ENCODE results near the gene GALR3.

GALR3 gene

GRCh38 chr22:37803639-37804351, 19.4 kb upstream of the GALR3 start:
- no peak for DNase-seq (ENCODE audit: low read depth)

DNA sequence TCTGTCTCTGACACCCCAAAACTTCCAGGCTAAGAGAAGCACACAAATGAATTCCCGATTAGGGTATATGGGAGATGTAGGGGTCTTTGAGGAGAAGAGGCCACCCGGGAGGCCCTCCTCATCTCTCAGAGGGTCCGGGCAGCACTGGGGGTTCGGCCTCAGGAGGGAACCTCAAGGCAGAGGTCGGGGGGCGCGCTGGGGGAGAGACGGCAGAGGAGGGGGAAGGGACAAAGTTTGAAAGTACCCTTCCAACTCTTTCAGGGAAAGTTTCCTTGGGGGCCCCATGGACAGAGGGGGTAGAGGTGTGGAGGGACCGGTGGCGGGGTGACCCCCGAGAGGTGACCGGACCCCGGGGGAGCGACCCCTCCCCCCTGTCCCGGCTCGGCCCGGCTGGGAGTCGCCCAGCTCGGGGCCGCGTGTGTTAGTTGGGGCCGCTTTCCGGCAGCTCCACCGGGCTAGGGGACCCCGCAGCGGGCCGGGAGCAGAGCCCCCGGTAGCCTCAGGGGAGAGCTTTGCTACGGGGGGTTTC, 18.8 kb upstream of the GALR3 start:
- DNase-seq (ENCODE audit: low read depth), result no peak

DNA sequence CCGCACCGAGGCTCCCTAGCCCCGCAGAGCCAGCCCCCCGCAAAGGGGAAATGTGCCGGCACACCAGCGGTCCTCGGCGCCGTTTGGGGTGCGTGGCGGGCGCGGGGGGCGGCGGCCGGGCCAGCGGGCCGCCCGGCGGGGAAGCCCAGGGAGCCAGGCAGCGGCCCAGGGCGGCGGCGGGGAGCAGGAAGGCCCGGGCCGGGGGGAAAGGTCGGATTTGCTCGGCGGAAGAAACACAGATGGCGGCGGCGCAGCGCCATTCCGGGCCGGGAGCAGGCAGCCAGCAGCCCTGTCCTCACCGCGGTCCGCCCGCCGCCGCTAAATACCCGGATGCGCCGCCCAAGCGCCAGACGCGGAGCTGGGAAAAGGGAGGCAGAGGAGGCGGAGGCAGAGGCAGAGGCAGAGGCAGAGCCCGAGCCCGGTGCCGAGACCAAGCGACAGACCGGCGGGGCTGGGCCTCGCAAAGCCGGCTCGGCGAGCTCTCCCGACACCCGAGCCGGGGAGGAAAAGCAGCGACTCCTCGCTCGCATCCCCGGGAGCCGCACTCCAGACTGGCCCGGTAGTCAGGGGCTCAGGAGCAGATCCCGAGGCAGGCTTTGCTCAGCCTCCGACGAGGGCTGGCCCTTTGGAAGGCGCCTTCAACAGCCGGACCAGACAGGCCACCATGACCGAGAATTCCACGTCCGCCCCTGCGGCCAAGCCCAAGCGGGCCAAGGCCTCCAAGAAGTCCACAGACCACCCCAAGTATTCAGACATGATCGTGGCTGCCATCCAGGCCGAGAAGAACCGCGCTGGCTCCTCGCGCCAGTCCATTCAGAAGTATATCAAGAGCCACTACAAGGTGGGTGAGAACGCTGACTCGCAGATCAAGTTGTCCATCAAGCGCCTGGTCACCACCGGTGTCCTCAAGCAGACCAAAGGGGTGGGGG, 18.0 kb upstream of the GALR3 start:
- DNase-seq (ENCODE audit: low read depth), result no peak

- DNase-seq (ENCODE audit: low read depth), result no peak
These were observed 17.3 kb upstream of the GALR3 start for GRCh38 chr22:37805810-37806277.

GRCh38 chr22:37806409-37807333, 16.5 kb upstream of the GALR3 start:
- DNase-seq (ENCODE audit: low read depth), result no peak

DNA sequence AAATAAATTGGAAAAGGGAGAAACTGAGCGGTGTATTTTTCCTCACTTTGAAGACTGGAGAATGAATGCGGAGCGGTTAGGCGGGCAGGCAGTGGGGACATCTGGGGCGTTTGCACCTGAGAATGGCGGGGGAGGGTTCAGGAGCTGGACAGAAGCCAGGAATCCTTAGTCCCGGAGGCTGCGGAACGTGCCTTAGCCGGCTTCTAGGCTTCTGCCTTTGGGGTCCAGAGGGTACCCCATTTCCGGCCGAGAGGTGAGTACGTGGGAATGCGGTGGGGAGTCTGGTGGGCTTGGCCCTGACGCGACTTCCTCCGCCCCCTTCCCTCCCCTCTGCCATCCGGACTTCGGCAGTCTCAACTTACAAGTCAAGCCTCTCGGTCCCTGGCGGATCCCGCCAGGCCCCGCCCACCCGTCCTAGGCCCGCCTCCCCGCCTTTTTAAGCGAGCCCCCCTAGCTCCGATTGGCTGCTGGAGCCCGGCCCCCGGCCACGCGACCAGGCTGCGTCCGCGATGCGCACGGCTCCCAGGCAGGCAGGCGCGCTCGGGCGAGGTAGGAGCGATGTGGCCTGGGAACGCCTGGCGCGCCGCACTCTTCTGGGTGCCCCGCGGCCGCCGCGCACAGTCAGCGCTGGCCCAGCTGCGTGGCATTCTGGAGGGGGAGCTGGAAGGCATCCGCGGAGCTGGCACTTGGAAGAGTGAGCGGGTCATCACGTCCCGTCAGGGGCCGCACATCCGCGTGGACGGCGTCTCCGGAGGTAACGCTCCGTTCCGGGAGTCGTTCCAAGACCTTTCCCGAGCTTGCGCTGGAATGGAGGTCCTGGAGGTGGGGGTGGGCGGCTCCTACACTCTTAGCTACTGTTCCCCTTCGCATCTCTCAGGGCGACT, 15.5 kb upstream of the GALR3 start, which contains the start of gene GCAT:
Gene GCAT, plus strand, starts transcription at position 525 of the 884 bp plus-strand sequence. Its CDS starts 34 bp downstream, at position 559.
- DNase-seq (ENCODE audit: low read depth), result no peak

DNA sequence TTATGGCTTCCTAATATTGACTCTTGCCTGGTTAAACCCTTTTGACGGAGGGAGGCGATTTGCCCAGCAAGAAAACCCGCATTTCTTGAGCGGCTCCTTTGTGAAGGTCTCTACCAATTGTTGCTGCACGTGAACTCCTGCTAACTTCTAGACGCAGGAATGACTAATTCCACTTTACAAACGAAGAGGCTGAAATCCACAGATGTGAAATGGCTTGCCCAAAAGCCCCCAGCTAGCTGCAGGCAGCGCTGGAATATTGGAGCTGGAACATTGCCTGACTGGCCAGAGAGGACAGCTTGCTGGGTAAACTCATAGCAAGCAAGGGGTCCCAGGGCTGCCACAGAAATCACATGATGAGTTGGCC, 14.9 kb upstream of the GALR3 start:
- DNase-seq (ENCODE audit: low read depth), result no peak

GRCh38 chr22:37809672-37810333, 13.4 kb upstream of the GALR3 start:
- no peak for DNase-seq (ENCODE audit: low read depth)

GRCh38 chr22:37811867-37812266, 11.3 kb upstream of the GALR3 start:
- DNase-seq (ENCODE audit: low read depth), result no peak

DNA sequence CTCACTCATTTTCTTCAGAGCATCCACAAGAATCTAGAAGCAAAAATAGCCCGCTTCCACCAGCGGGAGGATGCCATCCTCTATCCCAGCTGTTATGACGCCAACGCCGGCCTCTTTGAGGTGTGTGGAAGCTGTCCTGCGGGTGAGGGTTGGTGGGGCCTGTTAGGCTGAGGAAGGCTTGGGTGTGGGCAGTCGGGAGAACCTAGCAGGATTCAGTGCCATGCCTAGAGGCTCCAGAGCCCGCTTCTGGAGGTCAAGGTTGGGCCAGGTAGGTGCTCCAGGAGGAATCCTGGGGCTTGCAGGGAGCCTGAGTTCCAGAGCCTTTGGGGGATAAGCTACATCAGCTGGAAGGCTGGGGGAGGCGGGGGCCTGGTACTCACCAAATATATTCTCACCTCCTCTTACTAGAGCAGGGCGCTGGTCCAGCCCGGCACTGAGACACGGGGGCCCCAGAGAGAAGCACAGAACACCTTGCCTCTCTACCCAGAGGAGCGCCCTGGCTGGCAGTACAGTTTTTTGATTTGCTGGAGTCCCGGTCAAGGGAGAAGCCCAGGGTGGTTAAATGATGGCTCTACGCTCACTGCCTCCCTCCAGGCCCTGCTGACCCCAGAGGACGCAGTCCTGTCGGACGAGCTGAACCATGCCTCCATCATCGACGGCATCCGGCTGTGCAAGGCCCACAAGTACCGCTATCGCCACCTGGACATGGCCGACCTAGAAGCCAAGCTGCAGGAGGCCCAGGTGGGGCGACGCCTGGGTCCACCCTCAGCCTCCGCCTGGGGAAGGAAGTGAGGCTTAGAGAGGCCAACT, 10.1 kb upstream of the GALR3 start:
- DNase-seq (ENCODE audit: low read depth), result no peak

GRCh38 chr22:37815593-37815992, 7.6 kb upstream of the GALR3 start:
- no peak for DNase-seq (ENCODE audit: low read depth)

DNA sequence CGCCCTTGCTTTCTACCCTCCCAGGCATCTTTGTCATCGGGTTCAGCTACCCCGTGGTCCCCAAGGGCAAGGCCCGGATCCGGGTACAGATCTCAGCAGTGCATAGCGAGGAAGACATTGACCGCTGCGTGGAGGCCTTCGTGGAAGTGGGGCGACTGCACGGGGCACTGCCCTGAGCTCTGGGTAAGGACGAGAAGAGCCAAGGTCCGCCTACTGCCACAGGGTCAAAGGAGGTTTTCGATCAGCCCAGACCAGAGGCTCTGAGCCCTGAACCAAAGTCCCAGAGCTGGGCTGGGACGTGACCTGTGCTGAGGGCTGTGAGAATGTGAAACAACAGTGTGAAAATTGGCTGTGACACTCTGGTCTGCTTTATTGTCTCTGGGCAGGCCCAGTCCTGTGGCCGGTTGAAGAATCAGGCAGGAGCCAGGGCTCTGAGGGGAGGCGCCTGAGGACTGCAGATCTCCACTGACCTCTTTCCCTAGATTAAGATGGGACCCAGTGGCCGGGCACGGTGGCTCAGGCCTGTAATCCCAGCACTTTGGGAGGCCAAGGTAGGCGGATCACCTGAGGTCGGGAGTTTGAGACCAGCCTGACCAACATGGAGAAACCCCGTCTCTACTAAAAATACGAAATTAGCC, 6.5 kb upstream of the GALR3 start:
- no peak for DNase-seq (ENCODE audit: low read depth)

- DNase-seq (ENCODE audit: low read depth), result no peak
These were observed 5.3 kb upstream of the GALR3 start for GRCh38 chr22:37817705-37818408.

- no peak for DNase-seq (ENCODE audit: low read depth)
These were observed 4.6 kb upstream of the GALR3 start for GRCh38 chr22:37818409-37819104.

DNA sequence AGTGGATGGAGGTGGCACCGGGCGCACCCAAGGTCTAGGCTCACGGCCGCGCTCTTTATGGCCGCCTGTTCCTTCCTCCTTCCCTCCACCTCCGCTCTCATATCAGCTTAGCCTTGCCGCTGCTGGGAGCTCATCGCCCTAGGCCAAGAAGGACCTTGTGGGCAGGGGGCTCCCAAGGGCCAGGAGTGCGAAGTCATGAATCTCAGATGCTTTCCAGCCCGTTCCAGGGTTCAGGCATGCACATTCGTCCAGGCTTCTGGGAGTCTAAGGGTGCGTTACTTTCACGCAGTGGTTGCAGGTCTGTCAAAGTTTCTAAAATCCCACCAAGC, 4.1 kb upstream of the GALR3 start:
- no peak for DNase-seq (ENCODE audit: low read depth)

DNA sequence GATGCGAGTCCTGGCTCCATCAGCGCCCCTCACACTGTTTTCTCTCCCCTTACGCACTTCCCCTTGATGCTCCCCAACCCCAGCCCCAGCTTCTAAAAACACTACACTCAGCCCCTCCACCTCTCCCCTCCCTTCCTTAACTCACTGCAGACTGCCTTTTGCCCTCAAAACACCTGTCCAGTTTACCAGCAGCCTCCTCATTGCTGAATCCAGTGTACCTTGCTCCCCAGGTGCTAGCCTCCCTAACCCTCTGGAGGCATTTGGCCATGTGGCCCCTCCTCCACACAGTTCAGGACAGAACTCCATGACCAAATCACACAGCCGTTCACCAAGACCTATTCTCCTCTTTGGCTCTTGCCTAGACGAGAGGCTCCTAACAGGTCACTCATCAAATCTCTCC, 2.8 kb upstream of the GALR3 start:
- no peak for DNase-seq (ENCODE audit: low read depth)

- no peak for DNase-seq (ENCODE audit: low read depth)
These were observed 926 bp upstream of the GALR3 start for GRCh38 chr22:37822079-37822833.

Data from GM04503 (cell line).